Chondrocyte (in vitro differentiated cells): ENCODE data around the gene MICAL3. TPM values are rescaled to one million over a fixed set of nuclear protein-coding genes. Genes with fewer than 3 reads are reported as not detected.
"Not testable (repeated sequence)": the region's sequence is repeated elsewhere in the genome, so short reads cannot be mapped to it uniquely, and the experiment has no call there.

Experiments
- DNase-seq: peaks from one replicate; pipeline ENCODE4 v3.0.0; 2021; ENCODE audit warnings: mixed read lengths, low spot score
- H3K27ac Mint-ChIP-seq: one replicate; pipeline ENCODE4 v1.8.0; 2021; ENCODE audit warnings: mild to moderate bottlenecking, moderate library complexity, mixed read lengths; ENCODE audit not compliant: unreplicated experiment
- H3K27me3 Mint-ChIP-seq: 2 replicates; pipeline ENCODE4 v1.8.0; 2021; ENCODE audit warnings: low read depth, mixed read lengths
- H3K36me3 Mint-ChIP-seq: 2 replicates; pipeline ENCODE4 v1.8.0; 2021; ENCODE audit warnings: low read depth, mixed read lengths
- H3K4me1 Mint-ChIP-seq: 2 replicates; pipeline ENCODE4 v1.8.0; 2021; ENCODE audit warnings: low read depth, mild to moderate bottlenecking, mixed read lengths
- H3K4me3 Mint-ChIP-seq: one replicate; pipeline ENCODE4 v1.8.0; 2021; ENCODE audit warnings: mild to moderate bottlenecking, moderate library complexity, mixed read lengths; ENCODE audit not compliant: unreplicated experiment
- H3K9me3 Mint-ChIP-seq: 2 replicates; pipeline ENCODE4 v1.8.0; 2021; ENCODE audit warnings: low read depth, mixed read lengths
- CTCF ChIP-seq: fragments of 200-600 bp; sonication (generic); IDR thresholded peaks from 2 replicates; pipeline ENCODE4 v1.5.0; 2021; ENCODE audit warnings: antibody characterized with exemption, mild to moderate bottlenecking, moderate library complexity
- total RNA-seq: library from RNA; stranded (reverse); gene quantifications from 3 replicates; pipeline ENCODE4 v1.2.1, GENCODE V29; 2021

The MICAL3 gene
- total RNA-seq, 1 donor from 2014 or later = 68.2 TPM

GRCh38 chr22:18032455-18033101, 8.2 kb upstream of the MICAL3 start:
- Mint-ChIP-seq H3K27me3 (no peaks in the 10 kb centered on the region), H3K4me3 (no peak overlapping the region), H3K36me3 (no peaks in the 10 kb centered on the region), H3K27ac (peak overlapping the region; percentile 95), H3K4me1 (peaks cover 49% of the 10 kb centered on the region), H3K9me3 (no peaks in the 10 kb centered on the region)
- no peak for TF ChIP-seq CTCF
- DNase-seq = no peak

GRCh38 chr22:18031695-18032454, 7.5 kb upstream of the MICAL3 start:
- no peaks in the 10 kb centered on the region for H3K27me3 Mint-ChIP-seq
- peak overlapping the region; percentile 95 for H3K27ac Mint-ChIP-seq
- H3K4me1 Mint-ChIP-seq = peaks cover 49% of the 10 kb centered on the region
- no peaks in the 10 kb centered on the region for H3K36me3 Mint-ChIP-seq
- no peaks in the 10 kb centered on the region for H3K9me3 Mint-ChIP-seq
- peak; percentile 9 for DNase-seq
- no peak overlapping the region for H3K4me3 Mint-ChIP-seq
- TF ChIP-seq CTCF = no peak

- no peak for DNase-seq
- no peak overlapping the region for H3K27ac Mint-ChIP-seq
- no peaks in the 10 kb centered on the region for H3K27me3 Mint-ChIP-seq
- H3K4me1 Mint-ChIP-seq = peaks cover 42% of the 10 kb centered on the region
- TF ChIP-seq CTCF = no peak
- H3K36me3 Mint-ChIP-seq = no peaks in the 10 kb centered on the region
- no peak overlapping the region for H3K4me3 Mint-ChIP-seq
- H3K9me3 Mint-ChIP-seq = no peaks in the 10 kb centered on the region
Observed at GRCh38 chr22:18029686-18030267, 5.4 kb upstream of the MICAL3 start.

- TF ChIP-seq CTCF = no peak
- H3K9me3 Mint-ChIP-seq = no peaks in the 10 kb centered on the region
- H3K36me3 Mint-ChIP-seq = no peaks in the 10 kb centered on the region
- no peak overlapping the region for H3K4me3 Mint-ChIP-seq
- no peaks in the 10 kb centered on the region for H3K27me3 Mint-ChIP-seq
- peak; percentile 15 for DNase-seq
- no peak overlapping the region for H3K27ac Mint-ChIP-seq
- peaks cover 38% of the 10 kb centered on the region for H3K4me1 Mint-ChIP-seq
Observed at GRCh38 chr22:18028817-18029527, 4.6 kb upstream of the MICAL3 start.

GRCh38 chr22:18025898-18026297, 1.5 kb upstream of the MICAL3 start:
- H3K4me3 Mint-ChIP-seq, H3K27ac Mint-ChIP-seq, H3K36me3 Mint-ChIP-seq, H3K27me3 Mint-ChIP-seq, H3K9me3 Mint-ChIP-seq: not testable (repeated sequence)
- peak; percentile 5 for DNase-seq
- peaks cover 24% of the 10 kb centered on the region for H3K4me1 Mint-ChIP-seq
